NCI-H2171 (cell line): Measurements from ENCODE around the gene ALK.
A peak's percentile ranks its signal among the peaks of the same experiment; 100 is the strongest.

Experiments used
- DNase-seq: peaks from one replicate; lab custom pipeline; 2025; lab: John Stamatoyannopoulos, UW

ALK gene

DNA sequence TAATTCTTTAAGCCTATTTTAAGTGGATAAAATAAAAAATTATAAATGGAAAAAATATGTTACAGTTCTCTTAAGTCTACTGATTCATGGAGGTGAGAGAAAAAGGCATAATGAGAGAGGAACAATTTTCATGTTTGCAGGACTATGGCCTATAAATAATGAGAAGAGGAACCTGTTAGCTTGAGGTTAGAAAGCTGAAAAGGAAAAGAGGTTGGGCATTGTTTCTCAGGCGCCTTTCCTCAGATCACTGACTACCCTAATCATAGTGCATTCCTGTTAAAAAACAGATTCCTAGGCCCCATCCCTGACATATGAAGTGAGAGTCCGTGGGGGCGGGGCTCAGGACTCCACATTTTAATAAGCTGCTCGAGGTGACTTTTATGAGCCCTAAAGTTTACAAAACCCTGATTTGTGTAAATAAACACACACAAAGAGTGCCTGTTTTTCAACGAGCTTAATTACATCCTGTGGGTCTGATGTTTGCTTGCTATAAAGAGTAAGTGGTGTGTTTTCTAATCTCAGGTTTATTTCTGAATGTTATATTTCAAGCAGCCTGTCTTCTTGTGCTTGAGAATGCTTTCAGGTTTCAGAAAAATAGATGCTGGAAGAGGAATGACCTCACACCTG lies 470.7 kb downstream of the ALK start:
- DNase-seq = no peak

DNA sequence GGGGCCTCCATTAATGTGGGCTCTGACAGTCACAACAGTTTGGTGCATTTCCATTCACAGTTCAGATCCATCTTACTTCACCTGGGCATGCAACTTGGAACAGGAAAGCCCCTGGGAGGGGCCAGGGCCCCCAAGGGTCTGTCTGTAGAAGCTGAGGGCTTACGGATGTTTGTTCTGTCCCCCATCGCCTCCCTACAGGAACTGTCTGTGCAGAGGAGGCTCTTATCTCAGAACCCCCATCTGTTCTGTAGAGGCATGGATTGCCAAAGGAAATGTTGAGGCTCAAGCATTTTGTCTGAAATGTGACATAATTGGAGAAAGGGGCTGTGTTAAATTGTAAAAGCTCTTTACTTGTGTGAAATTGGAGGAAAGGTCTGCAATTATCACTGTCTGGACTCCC lies 471.9 kb downstream of the ALK start:
- DNase-seq = no peak

DNA sequence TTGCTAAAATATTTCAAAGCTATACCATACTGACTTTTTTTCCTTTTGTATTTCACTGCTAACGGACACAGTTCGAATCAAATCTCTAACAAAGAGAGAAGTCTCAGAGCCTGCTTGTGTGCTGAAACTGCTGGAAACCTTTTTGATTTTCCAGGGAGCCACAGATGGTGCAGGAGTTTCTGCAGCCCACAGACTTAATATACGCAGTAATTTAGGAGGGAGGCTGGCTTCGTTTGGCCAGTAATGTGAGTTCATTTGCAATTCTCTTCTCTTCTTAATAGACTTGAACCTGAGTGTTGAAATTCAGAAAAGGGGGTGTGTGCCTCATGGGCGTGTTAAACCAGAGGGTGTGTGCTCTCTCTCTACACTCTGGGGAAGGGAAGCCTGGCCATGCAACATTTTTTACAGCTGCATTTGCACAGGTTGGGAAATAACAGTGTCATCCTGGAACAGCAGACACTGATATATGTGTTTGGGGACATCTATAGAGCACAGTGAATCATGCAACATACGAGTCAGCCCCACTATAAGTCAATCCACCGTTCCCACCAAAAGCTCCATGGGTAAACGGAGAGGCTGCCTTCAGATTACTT lies 473.2 kb downstream of the ALK start:
- DNase-seq = no peak

DNA sequence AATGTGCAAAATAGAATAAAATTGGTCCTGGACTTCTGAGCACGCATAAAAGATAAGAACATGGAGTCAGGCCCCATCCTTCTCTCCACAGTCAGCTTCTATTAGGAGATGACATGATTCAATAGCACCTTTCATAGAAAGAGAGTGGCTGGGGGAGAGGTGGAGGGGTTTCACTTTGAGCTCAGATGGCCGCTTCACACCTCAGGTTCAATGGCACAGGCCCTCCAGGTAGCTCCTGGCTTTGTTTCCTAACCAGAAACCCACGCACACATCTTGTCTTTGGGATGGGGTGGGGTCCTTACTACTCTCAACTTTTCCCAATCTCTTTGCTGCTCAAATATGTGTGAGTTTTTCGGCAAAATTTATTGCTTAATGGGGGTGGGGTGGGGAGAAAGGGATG lies 473.9 kb downstream of the ALK start:
- DNase-seq = no peak

DNA sequence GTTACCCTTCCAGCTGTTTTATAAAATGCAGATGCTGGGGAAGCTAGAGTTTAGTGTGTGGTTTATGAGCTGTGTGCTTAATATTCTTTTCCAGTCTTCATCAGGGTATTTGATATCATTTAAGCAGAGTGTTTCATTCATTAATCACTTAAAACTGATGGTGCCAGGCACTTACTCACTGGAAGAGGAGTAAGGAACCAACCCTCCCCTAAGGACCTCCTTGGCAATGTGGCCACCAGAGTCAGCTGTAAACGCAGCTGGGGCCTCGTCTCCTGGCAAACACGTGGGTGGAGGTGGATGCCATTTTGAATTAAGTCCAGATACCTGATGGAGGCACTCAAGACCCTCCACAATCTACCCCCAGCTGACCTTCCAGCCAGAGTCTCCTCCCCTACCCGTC lies 474.5 kb downstream of the ALK start:
- DNase-seq = no peak

DNA sequence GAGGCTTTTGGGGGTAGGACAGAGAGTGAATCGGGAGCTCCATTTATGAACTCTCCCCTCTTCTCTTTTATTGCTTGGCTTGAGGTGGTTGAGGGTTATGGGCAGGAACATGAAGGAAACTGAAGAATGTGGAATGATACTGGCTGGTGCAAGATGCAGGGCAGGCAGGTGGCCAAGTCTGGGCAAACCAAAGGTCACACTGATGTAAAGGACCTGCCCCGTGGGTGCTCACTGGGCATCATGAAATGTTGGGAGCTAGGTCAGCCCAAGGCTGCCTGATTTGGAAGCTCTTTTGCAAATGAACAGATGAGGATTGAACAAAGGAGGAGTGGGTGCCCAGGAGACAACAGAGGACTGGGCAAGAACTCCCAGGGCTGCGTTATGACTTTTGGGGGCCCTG lies 477.2 kb downstream of the ALK start:
- DNase-seq = no peak

DNA sequence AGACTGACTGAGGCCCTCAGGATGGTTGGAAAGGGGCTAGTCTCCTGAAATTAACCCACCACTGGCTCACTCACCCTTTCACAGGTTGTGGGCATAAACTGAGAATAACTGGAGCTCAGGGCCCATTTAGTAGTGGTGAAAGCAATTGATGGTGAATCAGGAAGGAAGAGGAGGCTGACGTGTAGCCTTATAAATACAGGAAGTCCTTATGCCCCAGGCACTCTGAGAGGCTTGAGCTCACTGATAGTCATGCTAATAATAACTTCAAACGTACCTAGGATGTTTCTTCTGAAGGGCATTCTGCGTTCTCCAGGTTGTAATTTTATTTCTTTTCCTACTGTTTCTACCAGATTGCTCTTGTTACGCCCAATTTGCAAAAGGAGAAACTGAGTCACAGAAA lies 477.8 kb downstream of the ALK start:
- no peak for DNase-seq

DNA sequence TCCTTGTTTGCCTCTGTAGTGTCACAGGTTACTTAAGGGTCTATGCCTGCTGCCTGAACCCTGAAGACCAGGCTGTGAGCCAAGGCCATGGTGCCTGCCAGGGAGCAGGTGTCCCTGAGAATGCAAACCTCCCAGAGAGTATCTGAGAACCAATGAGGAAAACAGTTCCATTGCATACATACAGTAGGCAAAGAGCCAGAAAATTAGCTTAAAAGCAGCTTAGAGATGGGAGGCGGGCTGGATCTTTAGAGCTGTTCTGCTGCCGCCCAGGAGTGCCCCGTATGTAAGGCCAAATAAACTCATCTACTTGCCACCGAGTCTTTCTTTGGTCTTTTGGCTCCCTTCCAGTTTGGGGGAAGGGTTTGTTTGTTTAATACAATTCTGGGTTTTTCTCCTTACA lies 478.2 kb downstream of the ALK start:
- DNase-seq = peak; percentile 59

DNA sequence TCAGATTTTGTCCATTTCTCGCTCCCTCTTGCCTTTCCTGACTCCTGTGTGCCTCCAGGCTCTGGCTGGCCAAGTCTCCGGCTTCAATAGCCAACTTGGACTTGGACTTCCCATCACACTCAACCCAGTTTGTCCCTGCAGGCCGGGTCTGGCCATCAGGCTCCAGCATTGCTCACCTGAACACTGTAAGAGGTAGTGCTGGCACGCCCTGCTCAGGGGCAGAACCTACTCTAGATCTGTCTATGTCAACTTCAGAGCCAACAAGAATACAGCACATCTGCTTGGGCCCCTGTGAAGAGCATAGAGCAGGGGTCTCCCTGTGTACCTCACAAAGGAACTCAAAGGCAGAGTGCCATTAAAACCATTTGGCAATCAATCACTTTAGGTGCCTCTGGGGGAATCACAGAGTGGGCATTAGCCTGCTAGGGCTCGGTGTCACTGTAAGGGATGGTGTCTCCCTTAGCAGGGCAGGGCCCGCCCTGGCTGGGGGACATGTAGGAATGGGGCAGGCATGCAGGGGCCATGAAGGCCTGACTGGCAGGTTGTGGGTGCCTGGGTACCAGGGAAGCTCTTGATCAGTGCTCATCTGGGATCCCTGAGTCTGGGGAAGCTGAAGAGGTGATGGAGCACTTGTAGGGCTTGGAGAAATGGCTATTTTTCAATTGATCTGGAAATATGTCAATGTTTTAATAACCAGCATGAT lies 480.3 kb downstream of the ALK start:
- DNase-seq = no peak

DNA sequence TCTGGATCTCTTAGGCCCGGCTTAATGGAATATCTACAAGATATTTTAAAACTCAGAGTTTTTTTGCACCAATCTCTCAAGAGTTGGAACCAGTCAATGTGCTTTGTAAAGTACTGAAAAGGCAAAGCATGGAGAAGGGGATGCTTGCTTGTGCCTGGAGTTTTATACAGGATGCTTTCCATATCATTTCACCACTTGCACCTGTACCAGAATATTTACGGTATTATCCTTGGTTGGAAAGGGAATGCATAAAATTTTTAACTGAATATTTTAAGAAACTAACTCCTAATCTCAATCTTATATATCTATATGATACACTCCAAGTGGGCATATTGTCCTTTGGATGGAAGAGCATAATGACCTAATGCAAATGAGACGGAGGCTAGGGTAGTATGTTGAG lies 487.5 kb downstream of the ALK start:
- no peak for DNase-seq

DNA sequence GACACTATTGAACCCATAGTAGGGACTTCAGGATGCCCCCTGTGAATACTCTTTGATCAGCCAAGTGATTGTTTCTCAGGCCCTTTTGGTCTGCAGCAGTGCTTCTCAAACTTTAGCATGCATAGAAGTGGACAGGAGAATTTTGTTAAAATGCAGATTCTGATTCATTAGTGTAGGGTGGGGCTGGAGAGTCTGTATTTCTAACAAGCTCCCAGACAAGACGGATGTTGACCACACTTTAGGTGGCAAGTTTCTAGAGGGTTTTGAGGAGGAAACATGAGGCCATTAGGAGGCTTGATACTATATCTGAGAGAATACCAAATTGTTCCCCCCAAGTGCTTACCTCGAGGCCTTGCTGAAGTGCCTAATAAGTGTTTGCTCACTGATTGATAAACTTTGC lies 488.3 kb downstream of the ALK start:
- DNase-seq = no peak

DNA sequence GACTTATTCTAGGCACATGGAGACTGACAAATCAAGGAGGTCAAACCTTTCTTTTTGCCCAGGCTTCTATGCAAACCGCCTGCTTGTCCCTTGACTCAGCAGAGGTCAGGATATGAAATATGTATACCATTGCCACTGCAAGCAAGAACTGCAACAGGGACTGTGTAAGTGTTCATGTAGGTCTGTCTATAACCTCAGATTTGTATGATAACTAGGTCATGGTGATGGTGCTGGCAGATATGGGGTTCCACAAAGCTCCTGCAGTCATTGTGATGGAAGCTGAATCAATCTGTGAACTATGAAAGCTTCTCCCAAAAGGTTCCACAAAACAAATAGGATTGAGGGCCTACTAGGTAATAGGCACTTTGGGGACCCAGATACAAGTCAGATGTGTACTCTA lies 489.9 kb downstream of the ALK start:
- DNase-seq = no peak

DNA sequence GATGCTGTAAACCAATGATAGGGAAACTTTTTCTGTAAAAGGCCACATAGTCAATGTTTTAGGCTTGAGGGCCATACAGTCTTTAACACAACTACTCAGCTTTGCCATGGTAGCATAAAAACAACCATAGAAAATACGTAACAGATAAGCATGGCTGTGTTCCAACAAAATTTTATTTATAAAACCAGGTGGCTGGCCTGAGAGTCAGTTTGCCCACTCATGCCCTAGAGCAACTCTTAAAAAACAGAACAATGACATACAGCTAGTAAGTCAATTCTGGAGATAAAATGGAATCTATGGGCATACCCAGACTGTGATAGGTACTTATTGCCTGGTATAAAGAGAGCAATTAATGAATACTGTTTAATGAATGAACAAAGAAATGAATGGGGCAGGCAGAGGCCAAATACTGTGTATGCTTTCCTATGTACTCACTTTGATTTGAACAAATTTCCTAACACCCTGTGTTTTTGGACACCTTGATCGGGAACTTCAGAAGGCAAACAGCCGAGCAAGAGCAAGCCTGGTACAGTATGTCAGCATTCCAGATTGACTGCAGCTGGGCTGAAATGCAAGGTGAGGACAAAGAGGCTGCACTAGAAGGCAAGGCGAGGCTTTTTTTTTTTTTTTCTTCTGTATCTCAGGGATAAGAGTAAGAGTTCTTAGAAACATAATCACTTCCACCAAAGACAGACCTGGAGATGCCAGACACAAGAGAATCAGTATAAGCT lies 490.8 kb downstream of the ALK start:
- DNase-seq = no peak

DNA sequence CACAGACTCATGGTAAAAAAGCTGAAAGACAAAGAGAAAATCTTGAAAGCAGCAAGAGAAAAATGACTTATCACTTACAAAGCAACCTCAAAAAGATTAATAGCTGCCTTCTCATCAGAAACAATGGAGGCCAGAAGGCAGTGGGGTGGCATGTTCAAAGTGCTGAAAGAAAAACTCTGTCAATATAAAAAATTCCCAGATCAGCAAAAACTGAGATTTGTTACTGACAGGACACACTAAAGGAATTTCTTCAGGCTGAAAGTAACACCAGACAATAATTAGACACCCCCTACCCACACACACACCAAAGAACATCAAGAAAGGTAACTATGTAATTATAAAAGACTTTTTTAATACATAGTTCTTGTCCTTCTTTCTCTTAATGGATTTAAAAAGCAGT lies 495.0 kb downstream of the ALK start:
- DNase-seq = no peak

DNA sequence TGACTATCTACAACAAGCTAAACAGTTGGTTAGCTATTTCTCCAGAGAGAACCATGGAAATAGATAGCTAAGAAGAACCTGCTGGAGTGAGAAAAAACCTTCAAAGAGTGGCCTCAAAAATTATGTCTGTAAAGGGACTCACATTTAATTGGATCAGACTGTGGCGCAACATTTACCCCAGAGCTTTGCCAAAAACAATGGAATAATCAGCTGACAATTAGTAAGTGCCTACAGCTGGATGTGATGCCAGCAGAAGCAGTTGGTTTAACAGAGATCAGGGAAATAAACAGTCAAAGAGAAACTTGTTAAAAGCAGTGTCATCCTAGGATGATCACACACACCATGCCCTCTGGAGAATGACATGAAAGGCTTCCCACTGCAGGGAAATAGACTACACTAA lies 495.5 kb downstream of the ALK start:
- no peak for DNase-seq

DNA sequence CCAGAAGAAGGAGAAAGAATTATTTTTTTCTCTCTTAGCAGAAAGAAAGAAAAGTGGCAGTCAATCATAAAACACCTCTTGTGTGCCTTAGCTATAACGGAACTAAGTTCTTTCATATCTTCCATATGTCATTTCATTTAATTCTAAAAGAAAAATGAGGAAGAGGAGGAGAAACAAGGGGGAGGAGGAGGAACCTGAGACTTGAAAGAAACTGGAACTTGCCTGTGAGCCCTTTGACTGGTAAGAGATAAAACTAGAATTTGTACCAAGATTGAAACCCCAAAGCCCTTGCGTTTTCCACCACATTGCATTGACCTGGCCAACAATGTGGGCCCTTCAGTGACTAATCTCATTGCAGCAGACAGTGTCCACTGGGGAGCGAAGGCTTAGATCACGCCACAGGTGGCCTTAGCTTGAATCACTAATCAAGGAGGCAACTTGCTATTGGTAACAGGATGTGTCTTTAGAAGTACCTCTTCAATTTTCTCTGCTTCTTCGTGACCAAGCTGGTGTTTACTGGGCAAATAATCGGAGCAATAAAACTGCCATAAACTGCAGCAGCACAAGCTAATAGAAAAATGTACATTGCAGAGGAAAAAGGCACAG lies 498.2 kb downstream of the ALK start:
- DNase-seq = no peak

DNA sequence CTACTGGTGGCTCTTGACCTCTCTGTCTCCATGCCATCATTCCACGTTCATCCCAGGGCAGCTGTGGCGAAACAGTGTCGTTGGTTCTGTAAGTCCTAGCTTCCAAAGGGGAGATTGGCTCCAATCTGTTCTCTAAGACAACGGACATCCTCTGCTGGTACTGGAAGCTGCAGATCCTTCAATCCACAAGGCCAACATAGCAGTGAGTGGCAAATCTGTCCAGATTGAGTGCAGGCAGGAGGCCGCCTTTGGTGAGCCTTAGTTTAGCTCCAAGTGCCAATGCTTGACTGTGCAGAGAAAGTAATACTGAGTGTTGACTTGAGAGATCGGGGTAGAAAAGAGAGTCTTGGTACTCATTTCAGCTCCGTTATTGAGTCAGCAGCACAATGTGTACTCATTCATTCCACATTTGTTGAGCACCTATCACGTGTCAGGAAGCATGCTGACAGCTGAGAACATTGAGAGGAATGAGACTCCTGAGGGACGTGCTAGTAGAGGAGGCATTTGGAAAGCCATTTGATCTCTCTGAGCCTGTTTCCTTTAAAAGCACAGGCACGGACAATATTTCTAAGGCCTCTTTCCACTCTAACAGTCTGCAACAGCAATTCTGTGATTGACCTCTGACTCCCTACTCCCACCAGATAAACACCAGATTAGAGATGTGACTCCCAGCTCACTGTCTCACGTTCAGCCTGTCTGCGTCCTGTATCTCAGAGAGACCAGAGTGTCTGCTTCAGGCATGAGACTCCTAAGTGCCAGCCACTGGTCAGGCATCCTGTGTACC lies 500.2 kb downstream of the ALK start:
- no peak for DNase-seq

DNA sequence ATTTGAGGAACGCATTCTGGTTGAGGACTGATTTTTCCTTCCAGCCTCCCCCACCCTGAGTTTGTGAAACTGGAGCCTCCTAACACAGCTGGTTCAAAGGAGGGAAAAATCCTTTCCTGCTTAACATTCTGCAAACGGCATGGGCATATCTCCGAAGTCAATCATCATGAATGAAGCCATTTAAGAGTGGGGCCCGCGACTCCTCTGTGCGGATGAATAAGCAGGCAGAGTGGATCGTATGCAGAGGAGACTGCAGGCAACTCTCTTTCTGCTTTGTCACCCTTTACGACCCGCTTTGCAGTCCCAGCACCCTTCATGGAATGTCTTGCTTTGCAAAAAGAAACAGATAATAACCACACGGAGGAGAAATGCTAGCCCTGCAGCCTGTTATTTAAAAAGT lies 500.9 kb downstream of the ALK start:
- DNase-seq = no peak

DNA sequence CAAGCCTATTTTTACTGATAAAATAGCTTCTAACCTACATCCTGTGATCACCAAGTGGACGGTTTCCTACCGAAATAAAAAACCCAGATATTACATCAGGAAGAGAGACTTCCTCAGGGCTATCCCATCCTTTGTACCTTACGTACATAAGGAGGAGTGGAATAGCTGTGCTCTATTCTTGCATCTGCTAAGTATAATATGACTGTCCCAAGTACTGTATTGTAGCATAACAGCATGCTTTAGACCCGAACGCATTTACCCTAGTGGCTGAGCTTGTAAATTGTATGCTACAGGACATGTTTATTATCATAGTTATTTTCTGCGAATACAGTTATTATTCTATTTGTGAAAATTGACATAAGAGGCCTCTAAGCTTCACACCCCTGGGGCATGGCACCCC lies 503.8 kb downstream of the ALK start:
- no peak for DNase-seq

DNA sequence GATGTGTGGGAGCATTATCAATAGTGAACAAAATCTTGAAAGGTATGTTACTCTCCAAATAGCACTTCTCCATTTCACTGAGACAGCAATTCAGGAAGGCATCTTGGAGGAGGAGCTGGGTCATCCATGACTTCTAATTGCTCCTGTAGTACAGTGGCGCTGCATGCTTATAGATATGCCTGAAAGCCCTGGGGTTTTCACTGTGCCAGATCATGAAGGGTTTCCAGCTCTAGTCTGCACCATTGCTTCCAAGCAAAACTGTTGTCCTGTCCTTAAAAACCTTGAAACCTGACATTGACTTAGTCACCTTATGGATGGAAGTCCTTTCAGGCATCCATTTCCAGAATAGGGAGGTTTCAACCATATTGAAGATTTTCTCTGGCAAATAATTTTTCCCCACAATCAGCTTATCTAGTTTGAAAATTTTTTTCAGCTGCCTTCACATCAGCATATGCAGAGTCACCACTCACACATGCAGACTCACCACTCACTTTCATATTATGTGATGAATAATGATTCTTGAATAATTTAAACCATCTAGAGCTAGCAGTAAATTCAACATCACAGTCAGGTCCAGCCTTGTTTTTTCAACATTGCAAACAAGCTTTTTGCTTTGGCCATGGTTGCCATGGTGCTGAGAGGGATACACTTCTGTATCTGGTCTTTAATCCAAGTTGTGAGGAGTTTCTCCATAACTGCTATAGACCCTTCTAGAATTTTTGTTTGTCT lies 509.0 kb downstream of the ALK start:
- DNase-seq = no peak

DNA sequence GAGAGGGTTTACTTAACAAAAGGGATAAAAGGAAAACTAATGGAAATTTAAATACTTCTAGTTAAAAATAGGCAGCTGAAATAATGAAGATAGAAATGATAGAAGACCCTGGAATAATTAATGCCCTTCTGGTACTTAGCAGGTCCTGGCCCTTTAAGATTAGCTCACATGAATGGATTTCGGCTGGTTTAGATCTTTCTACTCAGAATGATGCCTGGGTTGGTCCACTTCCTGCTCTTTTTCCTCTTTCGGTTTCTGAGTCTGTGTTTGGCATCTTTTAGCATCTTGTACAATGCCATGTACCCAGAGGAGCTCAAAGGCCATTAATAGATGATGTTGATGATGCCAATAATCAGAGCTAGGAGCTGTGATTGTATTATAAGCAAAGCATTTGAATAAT lies 515.7 kb downstream of the ALK start:
- DNase-seq = no peak
